HG03575 (cell line): ENCODE results near the gene KLHL17.
"Not testable (repeated sequence)": the region's sequence is repeated elsewhere in the genome, so short reads cannot be mapped to it uniquely, and the experiment has no call there.

ENCODE experiments used
- ATAC-seq: cut with Tn5 transposase; IDR thresholded peaks from one replicate; pipeline ENCODE4 v1.9.1; 2021; ENCODE audit not compliant: unreplicated experiment, insufficient number of reproducible peaks, low FRiP score; ENCODE audit errors: extremely low read depth

KLHL17 gene

DNA sequence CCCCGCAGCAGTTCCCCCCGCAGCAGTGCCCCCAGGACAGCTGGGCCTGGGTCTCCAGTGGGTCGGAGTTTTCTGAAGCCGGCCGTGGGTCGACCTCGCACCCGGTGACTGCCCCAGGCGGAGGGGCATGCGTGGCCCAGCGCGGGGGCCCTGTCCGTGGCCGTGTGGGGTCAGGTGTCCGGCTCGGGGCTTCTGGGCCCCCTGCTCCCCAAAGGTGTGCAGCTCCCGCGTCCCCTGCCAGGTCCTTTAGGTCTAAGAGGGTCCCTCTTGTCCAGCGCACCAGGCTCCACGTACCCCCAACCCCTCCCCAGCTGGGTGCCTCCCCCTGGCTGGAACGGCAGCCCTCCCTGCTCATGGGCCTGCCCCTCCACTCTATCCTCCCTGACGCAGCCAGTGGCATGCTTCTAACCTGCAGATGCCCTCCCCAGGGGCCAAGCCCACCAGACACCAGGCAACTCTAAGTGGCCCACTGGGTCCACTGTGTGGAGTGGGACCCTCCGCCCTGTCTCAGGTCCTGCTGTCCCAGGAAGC lies 45.5 kb downstream of the KLHL17 start:
- ATAC-seq, result no peak

DNA sequence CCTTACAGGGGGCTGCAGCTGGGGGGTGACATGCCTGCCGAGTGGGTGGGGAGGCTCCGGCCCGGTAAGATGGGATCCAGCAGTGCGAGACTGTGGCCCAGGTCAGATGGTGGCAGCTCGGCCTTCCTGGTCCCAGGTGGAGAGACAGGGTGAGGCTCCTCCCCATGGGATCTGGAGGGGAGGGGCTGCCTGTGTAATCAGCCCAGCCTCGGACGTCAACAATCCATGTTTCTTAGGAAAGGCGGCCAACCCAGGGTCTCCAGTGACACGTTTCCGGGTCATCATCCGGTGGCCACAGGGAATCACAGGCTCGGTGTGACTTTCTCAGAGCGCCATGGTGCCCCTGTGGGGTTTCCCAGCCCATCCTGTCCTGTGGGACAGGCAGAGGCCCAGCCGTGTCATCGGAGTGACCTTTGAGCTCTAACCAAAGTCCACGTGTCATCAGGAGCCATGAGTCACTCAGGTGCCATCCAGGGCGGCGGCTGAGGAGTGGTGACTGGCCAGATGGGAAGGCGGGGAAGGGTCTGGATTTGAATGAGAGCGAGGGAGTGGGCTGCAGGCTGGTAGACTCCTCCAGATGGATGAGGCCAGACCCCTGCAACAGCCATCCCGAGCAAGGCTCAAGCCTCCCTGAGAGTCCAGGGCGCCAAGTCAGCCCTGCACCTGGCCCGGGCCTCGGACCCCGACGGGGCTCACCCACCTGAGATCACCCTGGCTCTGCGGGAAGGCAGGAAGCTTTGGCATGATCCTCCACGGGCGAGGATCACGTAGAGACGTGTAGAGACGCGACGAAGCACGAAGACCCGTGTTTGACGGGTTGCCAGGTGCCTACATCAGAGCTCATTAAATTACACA lies 46.1 kb downstream of the KLHL17 start:
- ATAC-seq, result no peak

DNA sequence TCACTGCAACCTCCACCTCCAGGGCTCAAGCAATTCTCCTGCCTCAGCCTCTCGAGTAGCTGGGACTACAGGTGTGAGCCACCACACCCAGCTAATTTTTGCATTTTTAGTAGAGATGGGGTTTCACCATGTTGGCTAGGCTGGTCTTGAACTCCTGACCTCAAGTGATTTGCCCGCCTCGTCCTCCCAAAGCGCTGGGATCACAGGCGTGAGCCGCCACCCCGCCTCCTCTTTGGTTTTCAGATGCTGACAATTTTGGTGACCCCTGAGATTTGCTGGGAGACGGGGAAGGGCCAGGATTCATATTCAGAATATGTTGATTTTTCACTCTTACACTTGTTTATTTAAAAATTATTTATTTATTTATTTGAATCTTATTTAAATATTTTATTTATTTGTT lies 49.7 kb downstream of the KLHL17 start:
- not testable (repeated sequence) for ATAC-seq

DNA sequence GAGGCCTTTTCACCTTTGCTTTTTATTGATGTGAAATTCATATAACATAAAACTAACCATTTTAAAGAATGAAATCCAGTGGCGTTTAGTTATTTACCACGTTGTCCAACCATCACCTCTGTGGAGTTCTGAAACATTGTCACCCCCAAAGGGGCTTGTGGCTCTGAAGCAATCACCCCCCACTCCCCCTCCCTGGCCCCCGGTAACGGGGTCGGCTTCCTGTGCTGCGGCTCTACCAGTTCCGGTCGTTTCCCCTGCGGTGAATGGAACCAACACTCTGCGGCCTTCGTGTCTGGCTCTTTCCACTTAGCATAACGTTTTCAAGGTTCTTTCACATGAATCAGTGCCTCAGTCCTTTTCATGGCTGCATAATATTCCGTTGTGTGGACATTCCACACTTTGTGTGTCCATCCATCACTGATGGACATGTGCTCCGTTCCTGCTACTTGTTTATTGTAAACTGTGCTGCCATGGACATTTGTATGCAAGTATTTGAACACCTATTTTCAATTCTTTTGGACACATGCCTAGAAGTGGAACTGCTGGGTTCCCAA lies 51.1 kb downstream of the KLHL17 start:
- no peak for ATAC-seq

DNA sequence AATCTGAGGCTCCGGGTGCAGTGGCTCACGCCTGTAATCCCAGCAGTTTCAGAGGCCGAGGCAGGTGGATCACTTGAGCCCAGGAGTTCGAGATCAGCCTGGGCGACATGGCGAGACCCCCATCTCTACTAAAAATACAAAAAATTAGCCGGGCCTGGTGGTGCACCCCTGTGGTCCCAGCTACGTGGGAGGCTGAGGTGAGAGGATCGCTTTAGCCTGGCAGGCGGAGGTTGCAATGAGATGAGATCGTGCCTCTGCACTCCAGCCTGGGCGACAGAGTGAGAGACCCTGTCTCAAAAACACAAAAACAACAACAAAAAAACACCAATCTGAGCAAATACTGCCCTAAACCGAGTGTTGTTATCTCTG lies 52.3 kb downstream of the KLHL17 start:
- ATAC-seq, result not testable (repeated sequence)

DNA sequence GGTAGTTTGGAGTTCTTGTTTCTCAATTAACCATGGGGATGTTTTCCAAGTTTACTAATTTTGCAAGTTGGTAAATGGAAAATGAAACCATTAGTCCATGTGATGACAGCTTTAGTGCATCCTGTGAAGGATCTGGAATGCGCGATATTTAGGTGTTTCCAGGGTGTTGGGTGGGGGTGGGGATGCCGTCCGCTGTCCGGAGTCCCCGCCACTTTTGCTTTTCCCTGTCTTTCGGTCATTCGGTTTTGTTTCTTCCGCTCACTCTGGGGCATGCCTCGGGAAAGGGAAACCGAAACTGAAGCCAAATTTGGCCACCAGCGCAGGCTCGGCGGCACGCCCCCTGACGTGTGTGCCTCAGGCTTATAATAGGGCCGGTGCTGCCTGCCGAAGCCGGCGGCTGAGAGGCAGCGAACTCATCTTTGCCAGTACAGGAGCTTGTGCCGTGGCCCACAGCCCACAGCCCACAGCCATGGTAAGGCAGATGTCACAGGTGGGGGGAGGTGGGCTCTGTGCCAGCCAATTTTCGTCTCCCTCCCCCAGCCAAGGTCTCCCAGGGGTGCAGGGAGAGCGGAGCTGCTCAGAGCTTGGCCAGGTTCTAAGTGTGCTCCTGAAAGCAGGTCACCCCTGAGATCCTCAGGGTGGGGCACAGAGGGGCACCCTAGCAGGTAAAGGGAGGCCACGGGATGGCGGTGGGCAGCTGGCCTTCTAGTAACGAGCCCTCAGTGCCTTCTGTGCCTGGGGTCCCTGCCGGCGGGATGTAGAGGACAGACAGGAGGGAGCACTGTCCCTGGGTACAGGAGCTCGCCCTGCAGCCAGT lies 52.9 kb downstream of the KLHL17 start, which contains the start of gene ISG15:
ISG15 (plus strand) TSS at position 393 of the 817 bp plus-strand sequence; CDS start at position 470, 77 bp downstream.
- no peak for ATAC-seq

DNA sequence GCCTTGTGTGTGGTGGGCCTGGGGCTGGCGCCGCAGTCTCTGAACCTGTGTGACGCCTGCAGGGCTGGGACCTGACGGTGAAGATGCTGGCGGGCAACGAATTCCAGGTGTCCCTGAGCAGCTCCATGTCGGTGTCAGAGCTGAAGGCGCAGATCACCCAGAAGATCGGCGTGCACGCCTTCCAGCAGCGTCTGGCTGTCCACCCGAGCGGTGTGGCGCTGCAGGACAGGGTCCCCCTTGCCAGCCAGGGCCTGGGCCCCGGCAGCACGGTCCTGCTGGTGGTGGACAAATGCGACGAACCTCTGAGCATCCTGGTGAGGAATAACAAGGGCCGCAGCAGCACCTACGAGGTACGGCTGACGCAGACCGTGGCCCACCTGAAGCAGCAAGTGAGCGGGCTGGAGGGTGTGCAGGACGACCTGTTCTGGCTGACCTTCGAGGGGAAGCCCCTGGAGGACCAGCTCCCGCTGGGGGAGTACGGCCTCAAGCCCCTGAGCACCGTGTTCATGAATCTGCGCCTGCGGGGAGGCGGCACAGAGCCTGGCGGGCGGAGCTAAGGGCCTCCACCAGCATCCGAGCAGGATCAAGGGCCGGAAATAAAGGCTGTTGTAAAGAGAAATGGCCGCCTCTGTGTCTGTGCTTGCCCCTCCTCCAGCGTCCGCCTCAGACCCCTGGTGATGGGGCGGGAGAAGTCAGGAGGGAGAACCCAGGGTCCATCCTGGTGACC lies 53.7 kb downstream of the KLHL17 start:
- ATAC-seq, result no peak

DNA sequence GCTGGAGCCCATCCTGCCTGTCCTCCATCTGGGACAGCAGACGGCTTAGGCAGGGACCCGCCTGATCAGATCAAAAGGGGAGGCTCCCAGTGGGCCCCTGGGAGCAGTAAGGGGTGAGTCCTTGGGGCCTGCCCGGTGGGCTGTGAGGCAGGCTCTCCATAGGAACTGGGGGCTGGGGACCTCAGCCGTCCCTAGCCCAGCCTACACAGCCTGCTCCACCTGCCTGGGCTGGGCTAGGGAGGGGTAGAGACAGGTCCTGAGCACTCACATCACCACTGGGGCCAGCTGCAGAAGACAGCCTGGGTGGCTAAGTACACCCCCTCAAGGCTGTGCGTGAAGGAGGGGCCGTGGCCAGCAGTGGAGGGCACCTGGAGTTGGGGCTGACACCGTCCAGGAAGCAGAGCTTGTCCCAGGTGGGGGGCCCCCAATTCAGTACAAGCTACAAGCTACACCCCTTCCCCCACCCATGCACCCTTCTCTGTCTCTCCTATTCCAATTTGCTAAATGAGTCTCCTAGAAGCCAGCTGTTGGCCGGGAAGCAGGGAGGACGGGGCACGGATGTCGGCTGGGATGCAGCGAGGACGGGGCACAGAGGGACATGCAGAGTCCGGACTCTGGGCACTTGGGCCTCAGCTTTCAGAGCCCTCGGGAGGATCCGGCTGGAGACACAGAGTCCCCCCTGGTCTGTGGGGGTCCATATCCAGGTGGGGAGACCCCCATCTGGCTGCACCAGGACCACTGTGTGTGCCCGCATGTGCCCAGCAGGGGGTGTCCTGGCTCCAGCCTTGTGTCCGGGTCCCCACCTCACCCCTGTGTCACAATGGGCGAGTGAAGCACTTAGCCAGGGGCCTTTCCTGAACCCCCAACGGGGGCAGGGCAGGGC lies 54.7 kb downstream of the KLHL17 start:
- ATAC-seq, result no peak
